BJ (cell line): ENCODE results near the gene ATP6V0A1. TPM values are rescaled to one million over a fixed set of nuclear protein-coding genes. Genes with fewer than 3 reads are reported as not detected.

Source experiments
- CTCF ChIA-PET: fragments of 350-600 bp; formaldehyde crosslinking; extraction: SDS; loops from one replicate; lab custom pipeline; 2021; ENCODE audit warnings: antibody characterized with exemption, inconsistent platforms; lab: Yijun Ruan, JAX
- POLR2A ChIA-PET: fragments of 300-600 bp; sonication (Branson Sonifier 250); formaldehyde crosslinking; extraction: SDS; loops from one replicate; lab custom pipeline; 2021; ENCODE audit warnings: antibody characterized with exemption; lab: Charles Lee
- DNase-seq: peaks from one replicate; pipeline ENCODE4 v3.0.0-alpha.2; 2011; ENCODE audit warnings: low read depth
- H3K27me3 ChIP-seq: 2 replicates; pipeline ENCODE4 v1.6.0; 2011; ENCODE audit warnings: low read length; ENCODE audit not compliant: control insufficient read depth, insufficient read depth
- H3K36me3 ChIP-seq: 2 replicates; pipeline ENCODE4 v1.5.1; 2011; ENCODE audit warnings: low read length; ENCODE audit not compliant: control insufficient read depth, insufficient read depth
- H3K4me3 ChIP-seq: 2 replicates; pipeline ENCODE4 v1.5.1; 2011; ENCODE audit warnings: low read depth, mild to moderate bottlenecking, control low read depth, low read length
- polyA plus RNA-seq: library from polyadenylated mRNA; depleted of rRNA; stranded (reverse); fragments of >200 nt; gene quantifications from 2 replicates; pipeline ENCODE4 v1.2.3, GENCODE V29; 2011
- TF ChIP-seq, protein P1 (sequence below): IDR thresholded peaks from 2 replicates; pipeline ENCODE4 v1.5.1; 2011; ENCODE audit warnings: low read depth, mild to moderate bottlenecking, control low read depth, inconsistent platforms, low read length, moderate library complexity; ENCODE audit not compliant: insufficient read depth

Gene ATP6V0A1
- polyA plus RNA-seq, 1 experiment = 37.1 TPM

GRCh38 chr17:42424991-42425610 is 33.6 kb upstream of the ATP6V0A1 start:
- TF ChIP-seq, protein P1, sequence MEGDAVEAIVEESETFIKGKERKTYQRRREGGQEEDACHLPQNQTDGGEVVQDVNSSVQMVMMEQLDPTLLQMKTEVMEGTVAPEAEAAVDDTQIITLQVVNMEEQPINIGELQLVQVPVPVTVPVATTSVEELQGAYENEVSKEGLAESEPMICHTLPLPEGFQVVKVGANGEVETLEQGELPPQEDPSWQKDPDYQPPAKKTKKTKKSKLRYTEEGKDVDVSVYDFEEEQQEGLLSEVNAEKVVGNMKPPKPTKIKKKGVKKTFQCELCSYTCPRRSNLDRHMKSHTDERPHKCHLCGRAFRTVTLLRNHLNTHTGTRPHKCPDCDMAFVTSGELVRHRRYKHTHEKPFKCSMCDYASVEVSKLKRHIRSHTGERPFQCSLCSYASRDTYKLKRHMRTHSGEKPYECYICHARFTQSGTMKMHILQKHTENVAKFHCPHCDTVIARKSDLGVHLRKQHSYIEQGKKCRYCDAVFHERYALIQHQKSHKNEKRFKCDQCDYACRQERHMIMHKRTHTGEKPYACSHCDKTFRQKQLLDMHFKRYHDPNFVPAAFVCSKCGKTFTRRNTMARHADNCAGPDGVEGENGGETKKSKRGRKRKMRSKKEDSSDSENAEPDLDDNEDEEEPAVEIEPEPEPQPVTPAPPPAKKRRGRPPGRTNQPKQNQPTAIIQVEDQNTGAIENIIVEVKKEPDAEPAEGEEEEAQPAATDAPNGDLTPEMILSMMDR = no peak
- H3K36me3 ChIP-seq = no peaks in the 10 kb centered on the region
- CTCF ChIA-PET = interaction anchor here (1.3 to 1.4 kb wide), 2 partner anchors 37 to 103 kb away, joined by 3 to 4 read pairs; partner anchors contain the start of gene STAT3
- DNase-seq = no peak
- H3K4me3 ChIP-seq = no peak overlapping the region
- no peaks in the 10 kb centered on the region for H3K27me3 ChIP-seq
- POLR2A ChIA-PET = no interaction called here

GRCh38 chr17:42428141-42428944 is 30.3 kb upstream of the ATP6V0A1 start:
- no peaks in the 10 kb centered on the region for H3K27me3 ChIP-seq
- peak; percentile 97 for DNase-seq
- no peaks in the 10 kb centered on the region for H3K36me3 ChIP-seq
- ChIA-PET CTCF (interaction anchor here (0.6 to 6.1 kb wide), 12 partner anchors 11 to 106 kb away, joined by 3 to 35 read pairs (median 4); no protein-coding TSS in a partner anchor), POLR2A (interaction anchor here (0.9 kb wide), 1 partner anchor 91 kb away, joined by 3 read pairs; no protein-coding TSS in a partner anchor)
- H3K4me3 ChIP-seq = no peak overlapping the region
- TF ChIP-seq, protein P1 = peak; percentile 86

- ChIA-PET POLR2A (no interaction called here), CTCF (interaction anchor here (0.6 to 6.1 kb wide), 6 partner anchors 42 to 383 kb away, joined by 3 to 35 read pairs (median 4); no protein-coding TSS in a partner anchor)
- TF ChIP-seq, protein P1 = no peak
- no peaks in the 10 kb centered on the region for H3K27me3 ChIP-seq
- no peak overlapping the region for H3K4me3 ChIP-seq
- DNase-seq = no peak
- H3K36me3 ChIP-seq = no peaks in the 10 kb centered on the region
Measured at GRCh38 chr17:42429726-42430447, 28.8 kb upstream of the ATP6V0A1 start.

- CTCF ChIA-PET = interaction anchor here (0.7 to 6.1 kb wide), 5 partner anchors 87 to 209 kb away, joined by 3 to 35 read pairs (median 3); no protein-coding TSS in a partner anchor
Measured at GRCh38 chr17:42431758-42432161, 26.9 kb upstream of the ATP6V0A1 start.

More at GRCh38 chr17:42431758-42432161, 26.9 kb upstream of the ATP6V0A1 start:
- no peak overlapping the region for H3K4me3 ChIP-seq
- POLR2A ChIA-PET = no interaction called here
- TF ChIP-seq, protein P1 = no peak
- no peak for DNase-seq
- H3K27me3 ChIP-seq = no peaks in the 10 kb centered on the region
- no peaks in the 10 kb centered on the region for H3K36me3 ChIP-seq
